OCI-LY7 (cell line): Measurements from ENCODE around the gene SULF2.

Experiments used
- EZH2phosphoT487 ChIP-seq: fragments of 200-600 bp; sonication (generic); IDR thresholded peaks from 2 replicates; pipeline ENCODE4 v1.6.1; 2018; ENCODE audit warnings: low read depth, borderline replicate concordance, mild to moderate bottlenecking, mixed run types, antibody characterized with exemption, low read length, moderate library complexity, mixed read lengths
- TF ChIP-seq, protein P1 (sequence below): fragments of 200-600 bp; sonication (generic); conservative IDR thresholded peaks from 2 replicates; pipeline ENCODE4 v1.5.1; 2014; ENCODE audit warnings: mild to moderate bottlenecking, antibody characterized with exemption, low read length, moderate library complexity, mixed read lengths

DNA sequence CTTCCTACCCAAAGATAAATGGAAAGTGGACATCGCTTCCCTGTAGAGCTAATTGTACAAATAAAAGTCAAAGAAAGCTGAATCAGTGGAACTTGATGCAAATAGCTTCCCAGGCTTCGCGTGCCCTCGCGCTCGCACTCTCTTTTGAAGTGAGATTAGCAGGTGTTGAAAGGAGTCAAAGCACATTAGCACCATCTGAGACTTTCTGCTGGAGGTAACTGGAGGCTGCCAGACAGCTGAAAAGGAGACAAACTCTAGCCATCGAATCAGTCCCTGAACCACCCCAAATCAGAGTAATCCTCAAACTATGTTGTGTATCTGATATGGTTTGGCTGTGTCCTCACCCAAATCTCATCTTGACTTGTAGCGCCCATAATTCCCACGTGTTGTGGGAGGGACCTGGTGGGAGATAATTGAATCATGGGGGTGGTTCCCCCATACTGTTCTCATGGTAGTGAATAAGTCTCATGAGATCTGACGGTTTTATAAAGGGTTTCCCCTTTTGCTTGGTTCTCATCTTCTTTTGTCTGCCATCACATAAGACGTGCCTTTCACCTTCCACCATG lies 23.7 kb downstream of the SULF2 start:
- TF ChIP-seq, protein P1, sequence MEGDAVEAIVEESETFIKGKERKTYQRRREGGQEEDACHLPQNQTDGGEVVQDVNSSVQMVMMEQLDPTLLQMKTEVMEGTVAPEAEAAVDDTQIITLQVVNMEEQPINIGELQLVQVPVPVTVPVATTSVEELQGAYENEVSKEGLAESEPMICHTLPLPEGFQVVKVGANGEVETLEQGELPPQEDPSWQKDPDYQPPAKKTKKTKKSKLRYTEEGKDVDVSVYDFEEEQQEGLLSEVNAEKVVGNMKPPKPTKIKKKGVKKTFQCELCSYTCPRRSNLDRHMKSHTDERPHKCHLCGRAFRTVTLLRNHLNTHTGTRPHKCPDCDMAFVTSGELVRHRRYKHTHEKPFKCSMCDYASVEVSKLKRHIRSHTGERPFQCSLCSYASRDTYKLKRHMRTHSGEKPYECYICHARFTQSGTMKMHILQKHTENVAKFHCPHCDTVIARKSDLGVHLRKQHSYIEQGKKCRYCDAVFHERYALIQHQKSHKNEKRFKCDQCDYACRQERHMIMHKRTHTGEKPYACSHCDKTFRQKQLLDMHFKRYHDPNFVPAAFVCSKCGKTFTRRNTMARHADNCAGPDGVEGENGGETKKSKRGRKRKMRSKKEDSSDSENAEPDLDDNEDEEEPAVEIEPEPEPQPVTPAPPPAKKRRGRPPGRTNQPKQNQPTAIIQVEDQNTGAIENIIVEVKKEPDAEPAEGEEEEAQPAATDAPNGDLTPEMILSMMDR, result no peak
- TF ChIP-seq EZH2phosphoT487, result no peak
